ENCODE measurements around the gene PPP2R1A.
"Not testable (repeated sequence)": the region's sequence is repeated elsewhere in the genome, so short reads cannot be mapped to it uniquely, and the experiment has no call there.

PPP2R1A gene

GRCh38 chr19:52196256-52196967, 6.6 kb downstream of the PPP2R1A start:
- H3K4me1 ChIP-seq = peaks cover 0 to 90% (median 59%) of the 10 kb centered on the region in 4 donors

GRCh38 chr19:52197964-52198363, 8.1 kb downstream of the PPP2R1A start:
- Histone ChIP-seq H3K4me1 (peaks cover 0 to 90% (median 51%) of the 10 kb centered on the region in 4 donors), H3K27me3 (no peaks in the 10 kb centered on the region), H3K27ac (peak overlapping the region; percentile 16 to 70), H3K36me3 (peaks cover 12 to 74% (median 55%) of the 10 kb centered on the region in 3 donors), H3K4me3 (no peak overlapping the region), H3K9me3 (no peaks in the 10 kb centered on the region)
- TF ChIP-seq CTCF (IDR thresholded peaks at IDR 0.05) = no peak
- no peak for DNase-seq
- intact Hi-C loops (cut with DNase I; ENCODE audit: low total_unique reads) = no loop called here

More at GRCh38 chr19:52196256-52196967, 6.6 kb downstream of the PPP2R1A start:
- Histone ChIP-seq H3K27ac (no peak overlapping the region), H3K36me3 (peaks cover 0 to 63% (median 46%) of the 10 kb centered on the region in 3 donors), H3K27me3 (no peaks in the 10 kb centered on the region), H3K9me3 (no peaks in the 10 kb centered on the region), H3K4me3 (no peak overlapping the region)
- no peak for DNase-seq
- intact Hi-C loops (cut with DNase I; ENCODE audit: low total_unique reads) = no loop called here
- TF ChIP-seq CTCF (IDR thresholded peaks at IDR 0.05) = no peak

- Histone ChIP-seq H3K36me3 (peaks cover 20 to 74% (median 57%) of the 10 kb centered on the region in 3 donors), H3K4me1 (peaks cover 0 to 85% (median 48%) of the 10 kb centered on the region in 4 donors), H3K4me3 (no peak overlapping the region), H3K27ac (peak overlapping the region; percentile 12 to 70), H3K27me3 (no peaks in the 10 kb centered on the region), H3K9me3 (no peaks in the 10 kb centered on the region)
- intact Hi-C loops (cut with DNase I; ENCODE audit: low total_unique reads) = no loop called here
- no peak for TF ChIP-seq CTCF (IDR thresholded peaks at IDR 0.05)
- no peak for DNase-seq
These were observed 8.8 kb downstream of the PPP2R1A start for GRCh38 chr19:52198678-52199077.

GRCh38 chr19:52200044-52200443, 10.2 kb downstream of the PPP2R1A start:
- intact Hi-C loops (cut with DNase I; ENCODE audit: low total_unique reads) = no loop called here
- Histone ChIP-seq H3K4me3 (no peak overlapping the region), H3K27ac (peak overlapping the region; percentile 70 to 73), H3K9me3 (no peaks in the 10 kb centered on the region), H3K27me3 (no peaks in the 10 kb centered on the region), H3K36me3 (peaks cover 29 to 75% (median 64%) of the 10 kb centered on the region in 3 donors), H3K4me1 (peaks cover 0 to 71% (median 42%) of the 10 kb centered on the region in 4 donors)
- TF ChIP-seq CTCF (IDR thresholded peaks at IDR 0.05) = no peak
- peak; percentile 74 to 76 for DNase-seq

GRCh38 chr19:52200755-52201391, 11.0 kb downstream of the PPP2R1A start:
- DNase-seq; H3K9me3 ChIP-seq; H3K27me3 ChIP-seq; intact Hi-C loops (cut with DNase I; ENCODE audit: low total_unique reads); H3K4me3 ChIP-seq: not testable (repeated sequence)
- peaks cover 0 to 68% (median 36%) of the 10 kb centered on the region in 4 donors for H3K4me1 ChIP-seq
- peak overlapping the region; percentile 70 to 73 for H3K27ac ChIP-seq
- H3K36me3 ChIP-seq = peaks cover 35 to 75% (median 64%) of the 10 kb centered on the region in 3 donors

GRCh38 chr19:52206481-52206880, 16.6 kb downstream of the PPP2R1A start:
- Histone ChIP-seq H3K27me3 (no peaks in the 10 kb centered on the region), H3K4me1 (peaks cover 0 to 31% (median 8%) of the 10 kb centered on the region in 4 donors), H3K27ac (no peak overlapping the region), H3K9me3 (no peaks in the 10 kb centered on the region), H3K36me3 (peaks cover 55 to 100% (median 82%) of the 10 kb centered on the region in 3 donors), H3K4me3 (no peak overlapping the region)
- no peak for DNase-seq
- TF ChIP-seq CTCF (IDR thresholded peaks at IDR 0.05) = no peak
- intact Hi-C loops (cut with DNase I; ENCODE audit: low total_unique reads) = no loop called here

Measured in tibial artery (tissue), 4 donors.